Right atrium auricular region (tissue), 2 donors: ENCODE data around the gene OR1E2. TPM values are rescaled to one million over a fixed set of nuclear protein-coding genes. Genes with fewer than 3 reads are reported as not detected.

Experiments used
- DNase-seq: peaks from one replicate; pipeline ENCODE4 v3.0.0-alpha.2; 2019; ENCODE audit warnings: low spot score
- H3K27ac ChIP-seq, 2 donors: fragments of 200-600 bp; sonication (generic); 1 replicate in 1 of 2; 2 replicates in 1 of 2; pipeline ENCODE4 v1.5.1; 2016 to 2019
- H3K27me3 ChIP-seq, 2 donors: fragments of 200-600 bp; sonication (generic); one replicate each; pipeline versions ENCODE4 v1.5.1 to v1.6.0; 2017 to 2019
- H3K36me3 ChIP-seq: fragments of 200-600 bp; sonication (generic); one replicate; pipeline ENCODE4 v1.5.1; 2016
- H3K4me1 ChIP-seq, 2 donors: fragments of 200-600 bp; sonication (generic); one replicate each; pipeline versions ENCODE4 v1.5.1 to v1.6.0; 2017 to 2019
- H3K4me3 ChIP-seq, 2 donors: fragments of 200-600 bp; sonication (generic); 1 replicate in 1 of 2; 2 replicates in 1 of 2; pipeline ENCODE4 v1.5.1; 2017 to 2019; ENCODE audit warnings: mild to moderate bottlenecking in 1 of 2, moderate library complexity in 1 of 2
- H3K9me3 ChIP-seq, 2 donors: fragments of 200-600 bp; sonication (generic); one replicate each; pipeline ENCODE4 v1.5.1; 2019
- total RNA-seq, 2 donors: library from RNA; depleted of rRNA; stranded (reverse); fragments of >200 nt; gene quantifications; one replicate each; pipeline ENCODE4 v1.1.0, GENCODE V29; 2016
- TF ChIP-seq, protein P1 (sequence below), 2 donors: fragments of 200-600 bp; sonication (generic); IDR thresholded peaks; one replicate each; pipeline ENCODE4 v1.5.1; 2019; ENCODE audit warnings: antibody characterized with exemption in 2 of 2

The OR1E2 gene
- total RNA-seq, 2 donors from 2014 or later, result not detected

DNA sequence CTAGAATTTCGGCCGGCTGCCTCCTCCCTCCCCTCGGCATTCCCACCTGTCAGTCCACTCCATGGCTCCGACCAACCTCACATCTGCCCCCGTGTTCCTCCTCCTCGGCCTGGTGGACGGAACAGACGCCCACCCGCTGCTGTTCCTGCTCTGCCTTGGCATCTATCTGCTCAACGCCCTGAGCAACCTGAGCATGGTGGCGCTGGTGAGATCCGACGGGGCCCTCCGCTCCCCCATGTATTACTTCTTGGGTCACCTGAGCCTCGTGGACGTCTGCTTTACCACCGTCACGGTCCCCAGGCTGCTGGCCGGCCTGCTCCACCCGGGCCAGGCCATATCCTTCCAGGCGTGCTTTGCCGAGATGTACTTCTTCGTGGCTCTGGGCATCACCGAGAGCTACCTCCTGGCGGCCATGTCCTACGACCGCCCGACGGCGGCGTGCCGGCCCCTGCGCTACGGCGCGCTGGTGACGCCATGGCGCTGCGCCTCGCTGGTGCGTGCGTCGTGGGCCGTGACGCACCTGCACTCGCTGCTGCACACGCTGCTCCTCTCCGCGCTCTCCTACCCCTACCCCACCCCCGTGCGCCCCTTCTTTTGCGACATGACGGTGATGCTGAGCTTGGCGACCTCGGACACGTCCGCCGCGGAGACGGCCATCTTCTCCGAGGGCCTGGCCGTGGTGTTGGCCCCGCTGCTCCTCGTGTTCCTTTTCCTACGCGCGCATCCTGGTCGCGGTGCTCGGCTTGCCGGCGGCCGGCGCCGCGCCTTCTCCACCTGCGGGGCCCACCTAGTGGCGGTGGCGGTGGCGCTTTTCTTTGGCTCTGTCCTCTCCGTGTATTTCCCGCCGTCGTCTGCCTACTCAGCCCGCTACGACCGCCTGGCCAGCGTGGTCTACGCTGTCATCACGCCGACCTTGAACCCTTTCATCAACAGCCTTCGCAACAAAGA, 47.5 kb downstream of the OR1E2 start, which contains the start of gene OR3A2:
Gene OR3A2, minus strand, starts transcription at position 440 of the 948 bp plus-strand sequence.
- no peak for DNase-seq
- Histone ChIP-seq H3K4me1 (no peaks in the 10 kb centered on the region), H3K36me3 (no peaks in the 10 kb centered on the region), H3K4me3 (no peak within 1 kb of the TSS), H3K27ac (no peak within 1 kb of the TSS), H3K9me3 (peaks cover 0 to 9% of the 10 kb centered on the region in 2 donors), H3K27me3 (no peaks in the 10 kb centered on the region)
- TF ChIP-seq, protein P1, sequence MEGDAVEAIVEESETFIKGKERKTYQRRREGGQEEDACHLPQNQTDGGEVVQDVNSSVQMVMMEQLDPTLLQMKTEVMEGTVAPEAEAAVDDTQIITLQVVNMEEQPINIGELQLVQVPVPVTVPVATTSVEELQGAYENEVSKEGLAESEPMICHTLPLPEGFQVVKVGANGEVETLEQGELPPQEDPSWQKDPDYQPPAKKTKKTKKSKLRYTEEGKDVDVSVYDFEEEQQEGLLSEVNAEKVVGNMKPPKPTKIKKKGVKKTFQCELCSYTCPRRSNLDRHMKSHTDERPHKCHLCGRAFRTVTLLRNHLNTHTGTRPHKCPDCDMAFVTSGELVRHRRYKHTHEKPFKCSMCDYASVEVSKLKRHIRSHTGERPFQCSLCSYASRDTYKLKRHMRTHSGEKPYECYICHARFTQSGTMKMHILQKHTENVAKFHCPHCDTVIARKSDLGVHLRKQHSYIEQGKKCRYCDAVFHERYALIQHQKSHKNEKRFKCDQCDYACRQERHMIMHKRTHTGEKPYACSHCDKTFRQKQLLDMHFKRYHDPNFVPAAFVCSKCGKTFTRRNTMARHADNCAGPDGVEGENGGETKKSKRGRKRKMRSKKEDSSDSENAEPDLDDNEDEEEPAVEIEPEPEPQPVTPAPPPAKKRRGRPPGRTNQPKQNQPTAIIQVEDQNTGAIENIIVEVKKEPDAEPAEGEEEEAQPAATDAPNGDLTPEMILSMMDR (IDR thresholded peaks at IDR 0.05), result no peak

Other genes starting within 250 kb of the OR1E2 start
- gene OR1A2, start 236.3 kb downstream of the OR1E2 start, total RNA-seq, result not detected
- not detected for gene OR1A1, start 226.2 kb downstream of the OR1E2 start, total RNA-seq
- gene OR3A1, start 135.5 kb downstream of the OR1E2 start, total RNA-seq, result not detected
- under 1 TPM in 1 of 2 donors, not detected in 1; 0.51 TPM for gene OR3A2, start 47.5 kb downstream of the OR1E2 start, total RNA-seq
- gene OR1E1, start 35.4 kb downstream of the OR1E2 start, total RNA-seq, result not detected
- gene OR3A3, start 22.5 kb downstream of the OR1E2 start, total RNA-seq, result not detected
- gene SPATA22, start 38.0 kb upstream of the OR1E2 start, total RNA-seq, result 1 to 10 TPM in 1 of 2 donors, under 1 TPM in 1; 0.82 to 1.8 TPM
- 1 to 10 TPM in 1 of 2 donors, under 1 TPM in 1; 0.33 to 1.0 TPM for gene ASPA, start 42.2 kb upstream of the OR1E2 start, total RNA-seq
- 1 to 10 TPM in 1 of 2 donors, under 1 TPM in 1; 0.51 to 2.8 TPM for gene TRPV3, start 124.0 kb upstream of the OR1E2 start, total RNA-seq
- 1 to 10 TPM; 1.8 to 3.2 TPM for gene TRPV1, start 175.6 kb upstream of the OR1E2 start, total RNA-seq
- 1 to 10 TPM; 3.3 to 4.2 TPM for gene SHPK, start 202.4 kb upstream of the OR1E2 start, total RNA-seq
- 10 to 100 TPM; 17.6 to 19.1 TPM for gene CTNS, start 202.9 kb upstream of the OR1E2 start, total RNA-seq
- 100 to 1,000 TPM; 212 to 227 TPM for gene TAX1BP3, start 234.7 kb upstream of the OR1E2 start, total RNA-seq
- 10 to 100 TPM; 19.1 to 22.2 TPM for gene EMC6, start 235.0 kb upstream of the OR1E2 start, total RNA-seq